Measurements from ENCODE around the gene UBLCP1.
"Not testable (repeated sequence)": the region's sequence is repeated elsewhere in the genome, so short reads cannot be mapped to it uniquely, and the experiment has no call there.

Gene UBLCP1

GRCh38 chr5:159290741-159291140 lies 27.7 kb downstream of the UBLCP1 start:
- H3K36me3 ChIP-seq (ENCODE audit: insufficient read depth, low read length) = peaks cover under 1% of the 10 kb centered on the region; the same call in 1 of the 2 replicates
- H3K4me3 ChIP-seq (ENCODE audit: low read length) = no peak overlapping the region
- 88% methylated on average over 4 of the region's 4 CpGs for WGBS
- H3K9ac ChIP-seq (ENCODE audit: low read depth, low read length) = no peak overlapping the region
- H3K27me3 ChIP-seq (ENCODE audit: insufficient read depth, low read length) = no peaks in the 10 kb centered on the region
- no peak overlapping the region for H3K27ac ChIP-seq (ENCODE audit: low read depth, low read length)
- H3K9me3 ChIP-seq (ENCODE audit: insufficient read depth, low read depth, low read length) = no peaks in the 10 kb centered on the region
- H3K4me1 ChIP-seq (ENCODE audit: insufficient read depth, low read length) = no peaks in the 10 kb centered on the region

DNA sequence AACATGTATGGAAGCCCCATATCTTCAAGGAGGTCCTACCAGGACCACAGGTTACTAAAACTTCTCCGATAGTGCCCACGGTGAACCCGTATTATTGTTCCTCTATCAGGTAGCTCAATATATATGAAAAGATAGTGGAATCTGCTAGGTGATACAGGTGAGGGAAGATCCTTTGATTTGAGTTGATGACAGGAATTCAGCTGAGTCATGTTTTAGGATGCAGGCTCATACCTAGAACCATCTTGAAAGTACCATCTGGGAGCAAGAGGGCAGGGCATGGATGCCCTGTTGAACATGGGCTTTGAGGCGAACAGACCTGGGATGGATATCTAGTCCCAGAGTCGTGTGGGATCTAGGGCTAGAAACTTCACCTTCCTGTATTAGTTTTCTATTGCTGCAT lies 31.8 kb downstream of the UBLCP1 start:
- Histone ChIP-seq H3K4me1 (ENCODE audit: insufficient read depth, low read length) (no peaks in the 10 kb centered on the region), H3K9ac (ENCODE audit: low read depth, low read length) (no peak overlapping the region), H3K9me3 (ENCODE audit: insufficient read depth, low read depth, low read length) (0 out of 2 replicates have a peak, but pooled peaks cover 7% of the 10 kb centered on the region), H3K36me3 (ENCODE audit: insufficient read depth, low read length) (no peaks in the 10 kb centered on the region), H3K4me3 (ENCODE audit: low read length) (no peak overlapping the region), H3K27ac (ENCODE audit: low read depth, low read length) (no peak overlapping the region), H3K27me3 (ENCODE audit: insufficient read depth, low read length) (no peaks in the 10 kb centered on the region)
- 97% methylated on average over 5 of the region's 5 CpGs for WGBS

GRCh38 chr5:159297300-159297699 lies 34.2 kb downstream of the UBLCP1 start:
- H3K4me3 ChIP-seq (ENCODE audit: low read length); H3K27ac ChIP-seq (ENCODE audit: low read depth, low read length); H3K9ac ChIP-seq (ENCODE audit: low read depth, low read length); H3K36me3 ChIP-seq (ENCODE audit: insufficient read depth, low read length); H3K4me1 ChIP-seq (ENCODE audit: insufficient read depth, low read length); H3K27me3 ChIP-seq (ENCODE audit: insufficient read depth, low read length): not testable (repeated sequence)
- WGBS = 95% methylated on average over 2 of the region's 5 CpGs
- peaks cover 19% of the 10 kb centered on the region for H3K9me3 ChIP-seq (ENCODE audit: insufficient read depth, low read depth, low read length)

GRCh38 chr5:159301466-159301865 lies 38.4 kb downstream of the UBLCP1 start:
- peaks cover 31% of the 10 kb centered on the region for H3K9me3 ChIP-seq (ENCODE audit: insufficient read depth, low read depth, low read length)
- 97% methylated on average over 3 of the region's 3 CpGs for WGBS

GRCh38 chr5:159301929-159302860 lies 39.1 kb downstream of the UBLCP1 start:
- not testable (repeated sequence) for H3K27ac ChIP-seq (ENCODE audit: low read depth, low read length); H3K27me3 ChIP-seq (ENCODE audit: insufficient read depth, low read length); H3K36me3 ChIP-seq (ENCODE audit: insufficient read depth, low read length); H3K4me3 ChIP-seq (ENCODE audit: low read length); H3K9ac ChIP-seq (ENCODE audit: low read depth, low read length); H3K4me1 ChIP-seq (ENCODE audit: insufficient read depth, low read length)
- H3K9me3 ChIP-seq (ENCODE audit: insufficient read depth, low read depth, low read length) = peaks cover 31% of the 10 kb centered on the region
- 94% methylated on average over 13 of the region's 13 CpGs for WGBS

More at GRCh38 chr5:159301466-159301865, 38.4 kb downstream of the UBLCP1 start:
- no peak overlapping the region for H3K27ac ChIP-seq (ENCODE audit: low read depth, low read length)
- no peak overlapping the region for H3K4me3 ChIP-seq (ENCODE audit: low read length)
- H3K27me3 ChIP-seq (ENCODE audit: insufficient read depth, low read length) = no peaks in the 10 kb centered on the region
- H3K9ac ChIP-seq (ENCODE audit: low read depth, low read length) = no peak overlapping the region
- H3K36me3 ChIP-seq (ENCODE audit: insufficient read depth, low read length) = no peaks in the 10 kb centered on the region
- H3K4me1 ChIP-seq (ENCODE audit: insufficient read depth, low read length) = no peaks in the 10 kb centered on the region

GRCh38 chr5:159303286-159303685 lies 40.2 kb downstream of the UBLCP1 start:
- 95% methylated on average over 4 of the region's 4 CpGs for WGBS
- Histone ChIP-seq H3K27ac (ENCODE audit: low read depth, low read length) (no peak overlapping the region), H3K27me3 (ENCODE audit: insufficient read depth, low read length) (peaks cover 10% of the 10 kb centered on the region; the same call in 1 of the 2 replicates)

DNA sequence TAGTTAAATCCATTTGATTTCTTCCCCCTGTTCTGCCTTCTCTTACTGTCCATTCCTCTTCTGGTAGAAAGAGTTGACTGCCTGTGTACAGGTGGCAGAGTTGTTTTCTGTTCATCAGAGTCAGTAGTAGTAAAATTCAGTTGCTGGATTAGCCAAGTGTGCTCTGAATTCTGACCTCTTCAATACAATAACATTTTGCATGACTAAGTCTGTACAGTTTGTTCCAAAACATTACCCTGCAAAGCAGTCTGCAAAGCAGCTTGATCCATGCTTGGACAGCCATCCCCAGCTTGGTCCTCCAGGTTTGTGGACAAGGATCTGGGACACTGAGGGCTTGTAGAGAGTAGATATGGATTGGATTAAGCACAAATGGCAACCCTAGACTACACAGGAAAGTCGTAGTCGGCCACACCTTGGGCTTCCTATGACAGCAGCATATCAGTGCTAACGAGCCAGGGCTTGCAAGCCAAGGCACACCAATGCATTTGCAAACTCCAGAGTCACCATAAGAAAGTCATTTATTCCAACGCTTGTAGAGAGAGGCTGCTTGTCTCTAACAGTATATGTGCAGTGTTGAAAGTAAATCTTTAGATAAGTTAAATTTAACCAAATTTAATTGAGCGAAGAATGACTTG lies 42.0 kb downstream of the UBLCP1 start:
- Histone ChIP-seq H3K9ac (ENCODE audit: low read depth, low read length) (no peak overlapping the region), H3K36me3 (ENCODE audit: insufficient read depth, low read length) (no peaks in the 10 kb centered on the region), H3K27me3 (ENCODE audit: insufficient read depth, low read length) (peaks cover 28% of the 10 kb centered on the region), H3K4me1 (ENCODE audit: insufficient read depth, low read length) (no peaks in the 10 kb centered on the region), H3K9me3 (ENCODE audit: insufficient read depth, low read depth, low read length) (peaks cover 23% of the 10 kb centered on the region), H3K4me3 (ENCODE audit: low read length) (no peak overlapping the region), H3K27ac (ENCODE audit: low read depth, low read length) (no peak overlapping the region)
- whole genome bisulfite sequencing = 93% methylated on average over 4 of the region's 5 CpGs

More at GRCh38 chr5:159303286-159303685, 40.2 kb downstream of the UBLCP1 start:
- Histone ChIP-seq H3K9ac (ENCODE audit: low read depth, low read length) (no peak overlapping the region), H3K9me3 (ENCODE audit: insufficient read depth, low read depth, low read length) (peaks cover 23% of the 10 kb centered on the region), H3K4me3 (ENCODE audit: low read length) (no peak overlapping the region), H3K4me1 (ENCODE audit: insufficient read depth, low read length) (no peaks in the 10 kb centered on the region), H3K36me3 (ENCODE audit: insufficient read depth, low read length) (no peaks in the 10 kb centered on the region)

DNA sequence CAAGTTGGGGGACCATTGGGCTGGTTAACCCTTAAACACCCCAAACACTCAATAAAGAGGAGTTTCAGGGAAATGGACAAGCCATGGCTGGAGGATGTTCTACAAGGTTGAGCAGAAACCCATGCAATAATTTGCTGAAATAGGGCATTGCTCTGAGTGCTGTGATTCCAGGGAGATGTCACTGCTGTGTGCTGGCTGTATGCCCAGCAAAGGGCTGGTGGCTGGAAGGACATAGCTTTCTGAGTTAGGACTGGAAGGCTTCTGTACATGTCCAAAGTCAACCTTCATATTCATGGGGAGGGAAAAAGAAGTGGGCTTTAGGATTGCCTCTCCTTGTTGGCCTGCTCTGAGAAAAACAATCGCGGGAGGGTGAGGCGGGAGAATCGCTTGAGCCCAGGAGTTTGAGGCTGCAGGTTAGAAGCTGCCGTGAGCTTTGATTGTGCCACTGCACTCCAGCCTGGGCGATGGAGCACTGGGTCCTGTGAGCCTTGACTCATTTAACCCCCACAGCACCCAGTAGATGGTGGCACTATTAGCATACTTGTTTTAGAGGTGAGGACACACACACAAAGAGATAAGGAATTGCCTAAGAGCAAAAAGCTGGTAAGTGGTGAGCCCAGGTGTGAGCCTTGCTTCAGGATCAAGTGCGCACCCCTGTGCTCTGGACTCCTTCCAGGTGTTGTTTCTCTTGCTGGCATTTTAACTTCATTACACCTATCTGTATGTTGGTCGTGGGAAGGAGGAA lies 46.8 kb downstream of the UBLCP1 start:
- peak overlapping the region; percentile 42 for H3K4me3 ChIP-seq (ENCODE audit: low read length)
- no peaks in the 10 kb centered on the region; the same call in 1 of the 2 replicates for H3K4me1 ChIP-seq (ENCODE audit: insufficient read depth, low read length)
- H3K27ac ChIP-seq (ENCODE audit: low read depth, low read length) = no peak overlapping the region
- no peaks in the 10 kb centered on the region for H3K9me3 ChIP-seq (ENCODE audit: insufficient read depth, low read depth, low read length)
- WGBS = 89% methylated on average over 8 of the region's 8 CpGs
- no peaks in the 10 kb centered on the region for H3K36me3 ChIP-seq (ENCODE audit: insufficient read depth, low read length)
- no peak overlapping the region for H3K9ac ChIP-seq (ENCODE audit: low read depth, low read length)
- peaks cover 54% of the 10 kb centered on the region for H3K27me3 ChIP-seq (ENCODE audit: insufficient read depth, low read length)

DNA sequence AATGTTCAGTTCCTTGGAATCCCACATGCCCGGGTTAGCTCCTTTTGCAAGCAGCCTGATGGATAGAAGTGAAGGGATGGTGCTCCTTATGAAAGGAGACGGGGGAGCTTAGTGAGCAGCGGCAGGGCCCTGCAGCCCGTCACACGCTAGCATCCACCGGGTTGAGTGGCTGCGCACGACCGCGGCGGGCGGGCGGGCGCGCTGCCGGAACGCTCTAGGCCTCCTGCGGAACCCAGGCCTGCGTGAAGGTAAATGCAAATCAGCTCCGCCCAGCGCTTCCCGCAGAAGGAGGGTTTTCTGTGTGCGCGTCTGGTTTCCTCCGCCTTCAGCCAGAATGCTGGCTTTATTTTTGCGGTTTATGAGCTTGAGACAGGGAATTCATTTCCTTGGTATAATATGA lies 47.4 kb downstream of the UBLCP1 start:
- Histone ChIP-seq H3K27ac (ENCODE audit: low read depth, low read length) (no peak overlapping the region), H3K4me1 (ENCODE audit: insufficient read depth, low read length) (no peaks in the 10 kb centered on the region; the same call in 1 of the 2 replicates), H3K9me3 (ENCODE audit: insufficient read depth, low read depth, low read length) (no peaks in the 10 kb centered on the region), H3K36me3 (ENCODE audit: insufficient read depth, low read length) (no peaks in the 10 kb centered on the region), H3K27me3 (ENCODE audit: insufficient read depth, low read length) (peaks cover 54% of the 10 kb centered on the region), H3K9ac (ENCODE audit: low read depth, low read length) (no peak overlapping the region), H3K4me3 (ENCODE audit: low read length) (peak overlapping the region; percentile 42)
- 2% methylated on average over 26 of the region's 26 CpGs for WGBS

DNA sequence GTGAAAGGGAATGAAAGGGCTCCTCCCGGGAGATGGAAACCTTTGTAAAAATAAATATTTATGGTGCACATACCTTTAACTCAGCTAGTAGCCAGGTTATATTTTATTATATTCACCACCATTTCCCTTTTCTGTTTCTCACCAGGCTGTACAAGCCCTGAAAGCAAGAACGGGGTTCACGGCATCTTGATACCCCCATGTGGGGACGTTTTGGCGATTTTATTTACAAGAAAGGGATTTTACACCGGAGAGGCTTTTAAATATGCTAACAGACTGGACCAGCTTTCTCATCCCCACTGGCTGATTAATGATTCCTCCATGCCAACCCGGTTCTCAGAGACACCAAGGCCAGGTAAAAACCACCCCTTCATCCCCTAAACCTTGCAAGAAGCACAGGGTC lies 48.0 kb downstream of the UBLCP1 start:
- Histone ChIP-seq H3K36me3 (ENCODE audit: insufficient read depth, low read length) (no peaks in the 10 kb centered on the region), H3K4me1 (ENCODE audit: insufficient read depth, low read length) (no peaks in the 10 kb centered on the region; the same call in 1 of the 2 replicates), H3K27ac (ENCODE audit: low read depth, low read length) (no peak overlapping the region), H3K4me3 (ENCODE audit: low read length) (peak overlapping the region; percentile 42), H3K9ac (ENCODE audit: low read depth, low read length) (no peak overlapping the region), H3K9me3 (ENCODE audit: insufficient read depth, low read depth, low read length) (no peaks in the 10 kb centered on the region), H3K27me3 (ENCODE audit: insufficient read depth, low read length) (peaks cover 54% of the 10 kb centered on the region)
- WGBS = 69% methylated on average over 6 of the region's 7 CpGs

DNA sequence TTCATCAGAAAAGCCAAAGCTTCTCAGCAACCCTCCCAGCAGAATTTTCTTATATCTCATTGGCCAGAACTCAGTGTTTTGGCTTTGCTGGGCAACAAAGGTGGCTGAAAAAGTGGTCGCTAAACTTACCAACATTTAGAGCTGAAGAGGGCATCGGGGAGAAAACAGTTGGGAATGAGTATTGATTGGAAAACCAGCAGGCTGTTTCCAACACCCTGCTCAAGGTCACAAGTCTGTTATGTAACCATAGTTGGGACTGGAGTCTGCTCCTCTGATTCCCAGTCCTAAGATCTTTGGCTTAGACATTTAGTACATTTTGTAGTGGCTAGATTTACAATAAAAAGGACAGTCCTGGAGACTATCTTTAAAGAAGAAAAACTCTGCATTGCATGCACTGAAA lies 50.1 kb downstream of the UBLCP1 start:
- Histone ChIP-seq H3K27ac (ENCODE audit: low read depth, low read length) (no peak overlapping the region), H3K36me3 (ENCODE audit: insufficient read depth, low read length) (no peaks in the 10 kb centered on the region), H3K9me3 (ENCODE audit: insufficient read depth, low read depth, low read length) (no peaks in the 10 kb centered on the region), H3K9ac (ENCODE audit: low read depth, low read length) (no peak overlapping the region), H3K27me3 (ENCODE audit: insufficient read depth, low read length) (peaks cover 45% of the 10 kb centered on the region), H3K4me3 (ENCODE audit: low read length) (no peak overlapping the region), H3K4me1 (ENCODE audit: insufficient read depth, low read length) (no peaks in the 10 kb centered on the region; the same call in 1 of the 2 replicates)
- WGBS = 92% methylated on average over 2 of the region's 2 CpGs

Measured in HUES64 (cell line).